Measurements from ENCODE around the gene EFCC1. TPM values are rescaled to one million over a fixed set of nuclear protein-coding genes. Genes with fewer than 3 reads are reported as not detected.

EFCC1 gene
- total and polyA plus RNA-seq, 2 of the 13 experiments (the other 11 are each of a cell fraction or from before 2014, with no cell fraction given), result not detected

DNA sequence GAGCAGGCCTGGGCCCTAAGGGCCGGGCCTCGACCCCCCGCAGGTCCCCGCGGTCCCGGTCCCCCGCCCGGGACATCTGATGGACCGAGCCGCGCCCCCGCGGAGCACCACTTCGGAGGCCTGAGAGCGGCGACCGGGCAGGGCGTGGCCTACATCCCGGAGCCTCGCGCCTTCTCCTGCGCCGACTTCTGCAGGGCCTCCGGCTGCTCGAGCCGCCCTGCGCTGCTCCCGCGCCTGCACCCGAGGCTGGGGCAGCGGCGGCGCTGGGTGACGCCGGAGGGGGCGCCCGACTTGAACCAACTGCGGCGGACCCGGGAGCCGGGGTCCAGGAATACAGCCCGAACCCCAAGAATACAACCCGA lies 44.6 kb downstream of the EFCC1 start (continued):
- TF ChIP-seq, protein P1, sequence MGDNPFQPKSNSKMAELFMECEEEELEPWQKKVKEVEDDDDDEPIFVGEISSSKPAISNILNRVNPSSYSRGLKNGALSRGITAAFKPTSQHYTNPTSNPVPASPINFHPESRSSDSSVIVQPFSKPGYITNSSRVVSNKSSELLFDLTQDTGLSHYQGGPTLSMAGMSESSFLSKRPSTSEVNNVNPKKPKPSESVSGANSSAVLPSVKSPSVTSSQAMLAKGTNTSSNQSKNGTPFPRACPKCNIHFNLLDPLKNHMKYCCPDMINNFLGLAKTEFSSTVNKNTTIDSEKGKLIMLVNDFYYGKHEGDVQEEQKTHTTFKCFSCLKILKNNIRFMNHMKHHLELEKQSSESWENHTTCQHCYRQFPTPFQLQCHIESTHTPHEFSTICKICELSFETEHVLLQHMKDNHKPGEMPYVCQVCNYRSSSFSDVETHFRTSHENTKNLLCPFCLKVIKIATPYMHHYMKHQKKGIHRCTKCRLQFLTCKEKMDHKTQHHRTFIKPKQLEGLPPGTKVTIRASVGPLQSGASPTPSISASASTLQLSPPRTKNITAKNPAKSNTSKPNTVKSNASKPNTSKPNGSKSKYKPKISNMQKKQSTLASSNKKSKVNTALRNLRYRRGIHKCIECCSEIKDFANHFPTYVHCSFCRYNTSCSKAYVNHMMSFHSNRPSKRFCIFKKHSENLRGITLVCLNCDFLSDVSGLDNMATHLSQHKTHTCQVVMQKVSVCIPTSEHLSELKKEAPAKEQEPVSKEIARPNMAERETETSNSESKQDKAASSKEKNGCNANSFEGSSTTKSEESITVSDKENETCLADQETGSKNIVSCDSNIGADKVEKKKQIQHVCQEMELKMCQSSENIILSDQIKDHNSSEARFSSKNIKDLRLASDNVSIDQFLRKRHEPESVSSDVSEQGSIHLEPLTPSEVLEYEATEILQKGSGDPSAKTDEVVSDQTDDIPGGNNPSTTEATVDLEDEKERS (CRISPR knock-in tag; IDR thresholded peaks at IDR 0.05), result no peak
- TF ChIP-seq NBN (conservative IDR thresholded peaks at IDR 0.05), result no peak
- TF ChIP-seq ATF1 (CRISPR knock-in tag; IDR thresholded peaks at IDR 0.05), result no peak
- TF ChIP-seq NFKBIZ (CRISPR knock-in tag; IDR thresholded peaks at IDR 0.05), result no peak
- no peak for TF ChIP-seq NPAS2 (CRISPR knock-in tag; IDR thresholded peaks at IDR 0.05; ENCODE audit: borderline replicate concordance)

- FAIRE-seq (no peak), ATAC-seq (peak; percentile 47; the same call in 2 of the 3 replicates), DNase-seq (ENCODE audit: low spot score) (no peak)
- no peaks in the 10 kb centered on the region for H3K36me3 ChIP-seq (replicated peaks in 1 of 2; ENCODE audit: control insufficient read depth in 1 of 2, insufficient read depth in 2 of 2, low read length in 2 of 2)
- POLR2A ChIA-PET, result no interaction called here
- no peaks in the 10 kb centered on the region for H4K20me1 ChIP-seq (ENCODE audit: insufficient read depth, low read length)
- no peak overlapping the region for H2AFZ ChIP-seq (ENCODE audit: low read length)
- intact Hi-C loops (cut with micrococcal nuclease; ENCODE audit: unreplicated experiment) (no loop called here), in situ Hi-C loops (cut with HindIII; ENCODE audit: extremely low pct_ligation_motif_present, low pct_unique_long_range_greater_than_20kb) (no loop called here)
- H3K4me1 ChIP-seq (ENCODE audit: insufficient read depth, low read length), result no peaks in the 10 kb centered on the region
- H3K27me3 ChIP-seq (ENCODE audit: control insufficient read depth in 1 of 2, insufficient read depth in 2 of 2, low read length in 2 of 2), result peaks cover 2 to 6% of the 10 kb centered on the region in 2 experiments; a peak in 1 of 5 replicates
- WGBS (ENCODE audit: low lambda C conversion rate), result 85% methylated on average over 20 of the region's 67 CpGs
- no peak overlapping the region for H3K9ac ChIP-seq (ENCODE audit: insufficient read depth, low read depth, low read length)
- peaks cover 7% of the 10 kb centered on the region; the same call in 1 of the 2 replicates for H3K9me3 ChIP-seq (ENCODE audit: low read length)
- no peak overlapping the region for H3K4me2 ChIP-seq (ENCODE audit: low read depth, low read length)
- H3K27ac ChIP-seq (ENCODE audit: extremely low read length, insufficient read depth, low read length), result no peak overlapping the region
- no TSS peak for BruUV-seq (replicated peaks)
- CTCF ChIA-PET (ENCODE audit: low intra/inter-chr PET ratio, low total read pairs), result no interaction called here
- H3K4me3 ChIP-seq (replicated peaks in 1 of 3; ENCODE audit: insufficient read depth in 1 of 3, low read depth in 2 of 3, low read length in 3 of 3), result no peak overlapping the region
- H3K79me2 ChIP-seq (ENCODE audit: insufficient read depth, low read length), result no peaks in the 10 kb centered on the region
- TF ChIP-seq ZNF841 (CRISPR knock-in tag; IDR thresholded peaks at IDR 0.05; ENCODE audit: borderline replicate concordance) (no peak), DBP (CRISPR knock-in tag; IDR thresholded peaks at IDR 0.05; ENCODE audit: not compliant biosample characterization) (no peak), SIN3A (IDR thresholded peaks at IDR 0.05; ENCODE audit: borderline replicate concordance, low read depth, low read length) (no peak), TARDBP (CRISPR knock-in tag; IDR thresholded peaks at IDR 0.05) (no peak), HNRNPL (IDR thresholded peaks at IDR 0.05; ENCODE audit: low read depth, low read length) (0 out of 2 replicates have a peak, but pooled peaks have one; percentile 53)
- TF ChIP-seq, protein P2, sequence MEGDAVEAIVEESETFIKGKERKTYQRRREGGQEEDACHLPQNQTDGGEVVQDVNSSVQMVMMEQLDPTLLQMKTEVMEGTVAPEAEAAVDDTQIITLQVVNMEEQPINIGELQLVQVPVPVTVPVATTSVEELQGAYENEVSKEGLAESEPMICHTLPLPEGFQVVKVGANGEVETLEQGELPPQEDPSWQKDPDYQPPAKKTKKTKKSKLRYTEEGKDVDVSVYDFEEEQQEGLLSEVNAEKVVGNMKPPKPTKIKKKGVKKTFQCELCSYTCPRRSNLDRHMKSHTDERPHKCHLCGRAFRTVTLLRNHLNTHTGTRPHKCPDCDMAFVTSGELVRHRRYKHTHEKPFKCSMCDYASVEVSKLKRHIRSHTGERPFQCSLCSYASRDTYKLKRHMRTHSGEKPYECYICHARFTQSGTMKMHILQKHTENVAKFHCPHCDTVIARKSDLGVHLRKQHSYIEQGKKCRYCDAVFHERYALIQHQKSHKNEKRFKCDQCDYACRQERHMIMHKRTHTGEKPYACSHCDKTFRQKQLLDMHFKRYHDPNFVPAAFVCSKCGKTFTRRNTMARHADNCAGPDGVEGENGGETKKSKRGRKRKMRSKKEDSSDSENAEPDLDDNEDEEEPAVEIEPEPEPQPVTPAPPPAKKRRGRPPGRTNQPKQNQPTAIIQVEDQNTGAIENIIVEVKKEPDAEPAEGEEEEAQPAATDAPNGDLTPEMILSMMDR (CRISPR knock-in tag; IDR thresholded peaks at IDR 0.05), result 0 out of 2 replicates have a peak, but pooled peaks have one; percentile 11
- TF ChIP-seq, protein P3, sequence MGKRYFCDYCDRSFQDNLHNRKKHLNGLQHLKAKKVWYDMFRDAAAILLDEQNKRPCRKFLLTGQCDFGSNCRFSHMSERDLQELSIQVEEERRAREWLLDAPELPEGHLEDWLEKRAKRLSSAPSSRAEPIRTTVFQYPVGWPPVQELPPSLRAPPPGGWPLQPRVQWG (CRISPR knock-in tag; IDR thresholded peaks at IDR 0.05; ENCODE audit: borderline replicate concordance, low read depth), result no peak
- TF ChIP-seq, protein P4, sequence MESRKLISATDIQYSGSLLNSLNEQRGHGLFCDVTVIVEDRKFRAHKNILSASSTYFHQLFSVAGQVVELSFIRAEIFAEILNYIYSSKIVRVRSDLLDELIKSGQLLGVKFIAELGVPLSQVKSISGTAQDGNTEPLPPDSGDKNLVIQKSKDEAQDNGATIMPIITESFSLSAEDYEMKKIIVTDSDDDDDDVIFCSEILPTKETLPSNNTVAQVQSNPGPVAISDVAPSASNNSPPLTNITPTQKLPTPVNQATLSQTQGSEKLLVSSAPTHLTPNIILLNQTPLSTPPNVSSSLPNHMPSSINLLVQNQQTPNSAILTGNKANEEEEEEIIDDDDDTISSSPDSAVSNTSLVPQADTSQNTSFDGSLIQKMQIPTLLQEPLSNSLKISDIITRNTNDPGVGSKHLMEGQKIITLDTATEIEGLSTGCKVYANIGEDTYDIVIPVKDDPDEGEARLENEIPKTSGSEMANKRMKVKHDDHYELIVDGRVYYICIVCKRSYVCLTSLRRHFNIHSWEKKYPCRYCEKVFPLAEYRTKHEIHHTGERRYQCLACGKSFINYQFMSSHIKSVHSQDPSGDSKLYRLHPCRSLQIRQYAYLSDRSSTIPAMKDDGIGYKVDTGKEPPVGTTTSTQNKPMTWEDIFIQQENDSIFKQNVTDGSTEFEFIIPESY (CRISPR knock-in tag; IDR thresholded peaks at IDR 0.05), result peak; percentile 52; the same call in 1 of the 2 replicates
- TF ChIP-seq, protein P5, sequence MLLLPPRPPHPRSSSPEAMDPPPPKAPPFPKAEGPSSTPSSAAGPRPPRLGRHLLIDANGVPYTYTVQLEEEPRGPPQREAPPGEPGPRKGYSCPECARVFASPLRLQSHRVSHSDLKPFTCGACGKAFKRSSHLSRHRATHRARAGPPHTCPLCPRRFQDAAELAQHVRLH (CRISPR knock-in tag; IDR thresholded peaks at IDR 0.05; ENCODE audit: borderline replicate concordance, low read depth), result no peak
These were observed 45.1 kb downstream of the EFCC1 start for GRCh38 chr3:129046037-129046731.

Measured in HepG2 (cell line).